22Rv1 (cell line): ENCODE measurements around the gene P3H3.

Experiments
- H3K27ac ChIP-seq: fragments of 450-650 bp; 2 replicates; pipeline ENCODE4 v1.5.1; 2017
- CTCF ChIP-seq: fragments of 450-650 bp; IDR thresholded peaks from 2 replicates; pipeline ENCODE4 v1.5.1; 2017; ENCODE audit warnings: mild to moderate bottlenecking
- ZFX ChIP-seq: fragments of 450-650 bp; IDR thresholded peaks from 2 replicates; pipeline ENCODE4 v1.6.1; 2017; ENCODE audit warnings: antibody characterized with exemption, borderline replicate concordance

The P3H3 gene

GRCh38 chr12:6827982-6828780, at the start of gene P3H3:
Gene P3H3, plus strand, starts transcription at chr12:6828407. Its CDS starts 34 bp downstream, at chr12:6828441.
- peak within 1 kb of the TSS; percentile 92 for H3K27ac ChIP-seq
- TF ChIP-seq CTCF (peak; percentile 77), ZFX (no peak)

DNA sequence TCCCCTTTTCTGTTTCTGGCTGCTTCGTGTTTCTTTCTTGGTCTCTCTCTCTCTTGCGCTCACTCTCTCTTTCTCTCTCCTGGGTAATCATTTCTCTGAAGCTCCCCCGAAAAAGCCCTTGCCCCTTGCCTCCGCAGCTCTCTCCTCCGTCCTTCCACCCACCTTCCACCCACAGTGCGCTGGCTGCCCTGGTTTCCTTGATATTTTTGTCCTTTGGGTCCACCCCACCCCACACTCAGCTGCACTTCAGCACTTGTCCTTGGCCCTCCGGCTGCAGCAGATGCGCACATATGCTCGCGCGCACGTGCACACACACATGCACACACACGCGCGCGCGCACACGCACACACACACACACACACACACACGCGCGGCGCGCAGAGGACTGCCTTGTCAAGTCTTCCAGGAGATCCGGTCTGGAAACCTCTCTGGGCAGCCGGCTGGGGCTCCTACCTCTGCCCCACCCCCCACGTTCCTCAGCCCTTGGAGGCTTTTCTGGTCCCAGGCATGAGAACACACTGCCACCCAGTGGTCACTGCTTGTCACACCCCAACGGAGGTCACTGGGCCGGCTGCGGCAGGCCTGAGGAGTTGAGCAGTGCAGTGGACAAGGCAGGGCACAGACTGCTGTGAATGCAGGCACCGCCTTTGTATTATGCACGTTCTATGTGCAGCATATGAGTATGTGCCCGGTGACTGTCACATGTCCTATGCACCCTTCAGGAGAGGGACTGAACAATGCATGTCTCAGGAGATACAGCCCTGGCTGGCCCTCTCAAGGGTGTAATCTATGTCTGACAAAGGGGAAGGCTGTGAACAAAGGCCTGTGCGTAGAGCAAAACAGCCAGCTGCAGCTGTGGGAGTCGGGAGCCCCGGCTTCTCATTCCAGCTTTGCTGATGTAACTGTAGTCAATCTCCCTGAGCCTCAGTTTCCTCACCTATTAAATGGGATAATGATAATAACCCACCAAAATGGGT, 49.3 kb upstream of the P3H3 start:
- TF ChIP-seq CTCF = peak; percentile 99
- TF ChIP-seq ZFX = no peak
- H3K27ac ChIP-seq = peak overlapping the region; percentile 92

- TF ChIP-seq ZFX (no peak), CTCF (no peak)
- H3K27ac ChIP-seq = peak overlapping the region; percentile 92
Measured at GRCh38 chr12:6779708-6780432, 48.3 kb upstream of the P3H3 start.

GRCh38 chr12:6780573-6780972, 47.6 kb upstream of the P3H3 start:
- no peak for TF ChIP-seq CTCF
- no peak for TF ChIP-seq ZFX
- no peak overlapping the region for H3K27ac ChIP-seq

- H3K27ac ChIP-seq = no peak overlapping the region
- TF ChIP-seq CTCF (no peak), ZFX (no peak)
Measured at GRCh38 chr12:6782119-6782518, 46.1 kb upstream of the P3H3 start.

DNA sequence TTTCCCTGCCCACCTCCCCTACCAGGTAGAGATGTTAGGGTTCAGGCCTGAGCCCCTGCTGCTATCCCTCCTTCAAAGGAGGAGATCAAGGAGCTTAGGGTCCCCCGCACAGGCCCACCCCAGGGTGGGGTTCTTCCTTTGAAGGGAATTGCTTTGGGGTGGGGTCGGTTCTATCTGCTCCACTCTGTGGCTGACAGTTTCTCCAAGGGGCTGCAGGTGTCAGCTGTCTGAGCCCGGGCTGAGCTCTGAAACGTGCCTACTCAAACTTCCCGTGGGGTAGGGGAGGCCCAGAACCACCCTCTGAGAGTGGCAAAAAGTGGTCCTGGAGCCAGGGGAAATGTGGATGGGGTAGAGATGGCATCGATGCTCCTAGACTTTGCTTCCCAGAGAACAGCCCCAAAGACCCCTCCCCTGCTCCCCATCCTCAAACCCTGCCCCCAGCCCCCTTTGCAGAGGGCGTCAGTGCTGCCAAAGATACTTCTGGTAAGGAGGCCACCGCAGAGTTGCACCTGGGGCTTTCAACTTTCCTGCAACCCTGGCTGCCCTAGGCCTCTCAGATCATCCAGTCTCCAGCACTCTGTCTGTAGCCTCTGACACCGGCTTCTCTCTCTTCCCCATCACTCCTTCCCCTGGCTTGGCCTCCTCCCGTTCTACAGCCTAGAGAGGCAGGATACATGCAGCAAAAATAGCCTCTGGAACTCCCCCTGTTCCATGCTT, 45.2 kb upstream of the P3H3 start:
- H3K27ac ChIP-seq = no peak overlapping the region
- no peak for TF ChIP-seq ZFX
- no peak for TF ChIP-seq CTCF
